DND-41 (cell line): ENCODE results near the gene PRICKLE2.

Experiments used
- ATAC-seq: fragments of 200-7000 bp; cut with Tn5 transposase; 3 replicates; pipeline ENCODE4 v1.9.1; 2021; ENCODE audit warnings: low read depth; ENCODE audit not compliant: insufficient read depth
- DNase-seq: peaks from one replicate; pipeline ENCODE4 v3.0.0-alpha.2; 2020
- H2AFZ ChIP-seq: 2 replicates; pipeline ENCODE4 v1.6.0; 2012; ENCODE audit warnings: low read depth, low read length
- H3K27ac ChIP-seq: 2 replicates; pipeline ENCODE4 v1.5.1; 2012; ENCODE audit warnings: low read length, inconsistent platforms
- H3K27me3 ChIP-seq: fragments of 200-600 bp; sonication (generic); 2 replicates; pipeline ENCODE4 v1.6.0; 2012; ENCODE audit warnings: low read length, mild to moderate bottlenecking, inconsistent platforms; ENCODE audit not compliant: insufficient read depth, poor library complexity
- H3K36me3 ChIP-seq: 2 replicates; pipeline ENCODE4 v1.5.1; 2012; ENCODE audit warnings: low read length, inconsistent platforms; ENCODE audit not compliant: insufficient read depth
- H3K4me1 ChIP-seq: 2 replicates; pipeline ENCODE4 v1.5.1; 2012; ENCODE audit warnings: mild to moderate bottlenecking, low read length; ENCODE audit not compliant: insufficient read depth
- H3K4me2 ChIP-seq: 2 replicates; pipeline ENCODE4 v1.6.0; 2012; ENCODE audit warnings: mild to moderate bottlenecking, moderate library complexity, low read length, inconsistent platforms; ENCODE audit not compliant: insufficient read depth
- H3K4me3 ChIP-seq, 2 experiments: fragments of 200-600 bp in 1 of 2; shearing (Covaris generic) in 1 of 2; 2 replicates each; pipeline ENCODE4 v1.5.1; 2012 to 2016; ENCODE audit warnings: inconsistent platforms in 2 of 2, low read length in 2 of 2, mild to moderate bottlenecking in 2 of 2, low read depth in 1 of 2, moderate library complexity in 1 of 2
- H3K79me2 ChIP-seq: 2 replicates; pipeline ENCODE4 v1.6.0; 2012; ENCODE audit warnings: low read length, inconsistent platforms; ENCODE audit not compliant: insufficient read depth
- H3K9ac ChIP-seq: 2 replicates; pipeline ENCODE4 v1.6.0; 2012; ENCODE audit warnings: low read depth, mild to moderate bottlenecking, inconsistent platforms, low read length, moderate library complexity
- H3K9me3 ChIP-seq: 2 replicates; pipeline ENCODE4 v1.5.1; 2012; ENCODE audit warnings: low read length, moderate library complexity, mild to moderate bottlenecking, inconsistent platforms; ENCODE audit not compliant: insufficient read depth, severe bottlenecking
- H4K20me1 ChIP-seq: 2 replicates; pipeline ENCODE4 v1.6.0; 2012; ENCODE audit warnings: low read length; ENCODE audit not compliant: insufficient read depth
- EZH2 ChIP-seq: IDR thresholded peaks from 3 replicates; pipeline ENCODE4 v1.6.1; 2012; ENCODE audit warnings: borderline replicate concordance, low read depth, mild to moderate bottlenecking, moderate library complexity, low read length, inconsistent platforms; ENCODE audit not compliant: severe bottlenecking
- TF ChIP-seq, protein P1 (sequence below): IDR thresholded peaks from 2 replicates; pipeline ENCODE4 v1.5.1; 2012; ENCODE audit warnings: borderline replicate concordance, low read length, moderate library complexity, mild to moderate bottlenecking; ENCODE audit not compliant: poor library complexity, severe bottlenecking; ENCODE audit errors: extremely low read depth

Gene PRICKLE2

GRCh38 chr3:64203969-64204908 lies 21.0 kb downstream of the PRICKLE2 start:
- no peak overlapping the region for H3K4me3 ChIP-seq
- no peak for ATAC-seq
- no peak overlapping the region for H2AFZ ChIP-seq
- no peaks in the 10 kb centered on the region for H3K4me1 ChIP-seq
- no peak overlapping the region for H3K9ac ChIP-seq
- TF ChIP-seq, protein P1, sequence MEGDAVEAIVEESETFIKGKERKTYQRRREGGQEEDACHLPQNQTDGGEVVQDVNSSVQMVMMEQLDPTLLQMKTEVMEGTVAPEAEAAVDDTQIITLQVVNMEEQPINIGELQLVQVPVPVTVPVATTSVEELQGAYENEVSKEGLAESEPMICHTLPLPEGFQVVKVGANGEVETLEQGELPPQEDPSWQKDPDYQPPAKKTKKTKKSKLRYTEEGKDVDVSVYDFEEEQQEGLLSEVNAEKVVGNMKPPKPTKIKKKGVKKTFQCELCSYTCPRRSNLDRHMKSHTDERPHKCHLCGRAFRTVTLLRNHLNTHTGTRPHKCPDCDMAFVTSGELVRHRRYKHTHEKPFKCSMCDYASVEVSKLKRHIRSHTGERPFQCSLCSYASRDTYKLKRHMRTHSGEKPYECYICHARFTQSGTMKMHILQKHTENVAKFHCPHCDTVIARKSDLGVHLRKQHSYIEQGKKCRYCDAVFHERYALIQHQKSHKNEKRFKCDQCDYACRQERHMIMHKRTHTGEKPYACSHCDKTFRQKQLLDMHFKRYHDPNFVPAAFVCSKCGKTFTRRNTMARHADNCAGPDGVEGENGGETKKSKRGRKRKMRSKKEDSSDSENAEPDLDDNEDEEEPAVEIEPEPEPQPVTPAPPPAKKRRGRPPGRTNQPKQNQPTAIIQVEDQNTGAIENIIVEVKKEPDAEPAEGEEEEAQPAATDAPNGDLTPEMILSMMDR, result no peak
- no peak for TF ChIP-seq EZH2
- H3K4me2 ChIP-seq, result no peak overlapping the region
- no peaks in the 10 kb centered on the region for H4K20me1 ChIP-seq
- no peak overlapping the region for H3K27ac ChIP-seq
- no peak for DNase-seq
- H3K36me3 ChIP-seq, result no peaks in the 10 kb centered on the region
- H3K27me3 ChIP-seq, result no peaks in the 10 kb centered on the region
- H3K9me3 ChIP-seq, result no peaks in the 10 kb centered on the region
- no peaks in the 10 kb centered on the region for H3K79me2 ChIP-seq

- DNase-seq, result no peak
- Histone ChIP-seq H3K79me2 (no peaks in the 10 kb centered on the region), H3K4me2 (no peak overlapping the region), H3K4me1 (no peaks in the 10 kb centered on the region), H3K27ac (no peak overlapping the region), H3K27me3 (no peaks in the 10 kb centered on the region), H2AFZ (no peak overlapping the region), H4K20me1 (no peaks in the 10 kb centered on the region), H3K36me3 (no peaks in the 10 kb centered on the region), H3K4me3 (no peak overlapping the region), H3K9ac (no peak overlapping the region), H3K9me3 (no peaks in the 10 kb centered on the region)
- TF ChIP-seq, protein P1, result no peak
- no peak for TF ChIP-seq EZH2
- no peak for ATAC-seq
Measured at GRCh38 chr3:64203216-64203615, 22.1 kb downstream of the PRICKLE2 start.

DNA sequence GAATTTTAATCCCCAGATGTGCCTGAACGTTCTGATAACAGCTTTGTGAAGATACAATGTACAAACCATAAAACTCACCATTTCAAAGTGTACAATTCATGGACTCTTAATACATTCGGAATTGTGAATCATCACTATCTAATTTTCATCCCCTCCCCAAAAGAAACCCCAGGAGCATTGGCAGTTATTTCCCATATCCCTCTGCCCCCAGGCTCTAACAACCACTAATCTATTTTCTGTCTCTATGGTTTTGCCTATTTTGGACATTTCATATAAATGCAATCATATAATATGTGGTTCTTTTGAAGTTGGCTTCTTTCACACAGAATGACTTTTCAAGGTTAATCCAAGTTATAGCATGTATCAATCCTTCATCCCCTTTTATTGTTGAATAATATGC lies 25.3 kb downstream of the PRICKLE2 start:
- ATAC-seq (no peak), DNase-seq (no peak)
- Histone ChIP-seq H4K20me1 (no peaks in the 10 kb centered on the region), H2AFZ (no peak overlapping the region), H3K27ac (no peak overlapping the region), H3K27me3 (no peaks in the 10 kb centered on the region), H3K4me3 (no peak overlapping the region), H3K36me3 (no peaks in the 10 kb centered on the region), H3K9me3 (no peaks in the 10 kb centered on the region), H3K4me2 (no peak overlapping the region), H3K9ac (no peak overlapping the region), H3K4me1 (no peaks in the 10 kb centered on the region), H3K79me2 (no peaks in the 10 kb centered on the region)
- TF ChIP-seq, protein P1, result no peak
- TF ChIP-seq EZH2, result no peak
